HepG2 (cell line): ENCODE data around the gene FSHR. TPM values are rescaled to one million over a fixed set of nuclear protein-coding genes. Genes with fewer than 3 reads are reported as not detected.

ENCODE experiments used
- ATAC-seq: fragments of 200-7000 bp; cut with Tn5 transposase; 3 replicates; pipeline ENCODE4 v1.9.1; 2020; ENCODE audit warnings: mild to moderate bottlenecking, moderate library complexity
- BruUV-seq: library from RNA; stranded (reverse); fragments of 400-500 nt; replicated peaks from 2 replicates; lab custom pipeline; 2021; lab: Mats Ljungman, UMichigan
- CTCF ChIA-PET: fragments of 300-600 bp; formaldehyde crosslinking; extraction: SDS; loops from one replicate; lab custom pipeline; 2021; ENCODE audit warnings: low total read pairs, inconsistent platforms, low intra/inter-chr PET ratio; lab: Yijun Ruan, JAX
- POLR2A ChIA-PET: fragments of 350-600 bp; sonication (Branson Sonifier 250); formaldehyde crosslinking; loops from one replicate; lab custom pipeline; 2020; ENCODE audit warnings: antibody characterized with exemption, inconsistent platforms; lab: Yijun Ruan, JAX
- DNase-seq: peaks from one replicate; pipeline ENCODE4 v3.0.0-alpha.2; 2015; ENCODE audit warnings: low spot score
- FAIRE-seq: peaks from 3 replicates; lab custom pipeline; 2011; peaks lifted over from hg19 to GRCh38; lab: Jason Lieb, UNC
- H2AFZ ChIP-seq: one replicate; pipeline ENCODE4 v1.6.1; 2011; ENCODE audit warnings: low read length, inconsistent platforms
- H3K27ac ChIP-seq: fragments of 300-600 bp; 3 replicates; pipeline ENCODE4 v1.8.0; 2011; ENCODE audit warnings: mixed run types, mild to moderate bottlenecking, mixed read lengths, low read length, inconsistent platforms; ENCODE audit not compliant: insufficient read depth; ENCODE audit errors: extremely low read length
- H3K27me3 ChIP-seq, 2 experiments: fragments of 200-600 bp in 1 of 2; 2 replicates in 1 of 2; 3 replicates in 1 of 2; pipeline versions ENCODE4 v1.6.0 to v1.8.0; 2011; ENCODE audit warnings: low read length in 2 of 2, mild to moderate bottlenecking in 2 of 2, moderate library complexity in 2 of 2, inconsistent platforms in 1 of 2; ENCODE audit not compliant: insufficient read depth in 2 of 2, control insufficient read depth in 1 of 2
- H3K36me3 ChIP-seq, 2 experiments: fragments of 200-600 bp in 1 of 2; replicated peaks in 1 of 2; 2 replicates in 1 of 2; 3 replicates in 1 of 2; pipeline versions ENCODE4 v1.5.1 to v1.8.0; 2011; ENCODE audit warnings: low read length in 2 of 2, inconsistent platforms in 1 of 2; ENCODE audit not compliant: insufficient read depth in 2 of 2, control insufficient read depth in 1 of 2
- H3K4me1 ChIP-seq: 2 replicates; pipeline ENCODE4 v1.5.1; 2012; ENCODE audit warnings: low read length, inconsistent platforms; ENCODE audit not compliant: insufficient read depth
- H3K4me2 ChIP-seq: 2 replicates; pipeline ENCODE4 v1.6.0; 2011; ENCODE audit warnings: low read depth, low read length, inconsistent platforms
- H3K4me3 ChIP-seq, 3 experiments: fragments of 200-600 bp in 1 of 3; sonication (generic), shearing (Covaris generic) in 1 of 3; replicated peaks in 1 of 3; 2 replicates each; pipeline ENCODE4 v1.5.1; 2011 to 2016; ENCODE audit warnings: low read length in 3 of 3, inconsistent platforms in 2 of 3, low read depth in 2 of 3, mild to moderate bottlenecking in 2 of 3, control low read depth in 1 of 3, mixed read lengths in 1 of 3; ENCODE audit not compliant: insufficient read depth in 1 of 3
- H3K79me2 ChIP-seq: one replicate; pipeline ENCODE4 v1.6.1; 2011; ENCODE audit warnings: low read length, inconsistent platforms; ENCODE audit not compliant: insufficient read depth
- H3K9ac ChIP-seq: 2 replicates; pipeline ENCODE4 v1.6.0; 2011; ENCODE audit warnings: mild to moderate bottlenecking, low read depth, low read length, inconsistent platforms; ENCODE audit not compliant: insufficient read depth
- H3K9me3 ChIP-seq: 2 replicates; pipeline ENCODE4 v1.5.1; 2012; ENCODE audit warnings: mild to moderate bottlenecking, low read length
- H4K20me1 ChIP-seq: 2 replicates; pipeline ENCODE4 v1.6.0; 2011; ENCODE audit warnings: inconsistent platforms, mild to moderate bottlenecking, low read length, moderate library complexity; ENCODE audit not compliant: insufficient read depth
- CCDC6 ChIP-seq: sonication (generic); formaldehyde crosslinking; IDR thresholded peaks from 2 replicates; pipeline ENCODE4 v1.8.1; 2022; ENCODE audit warnings: mild to moderate bottlenecking, missing genetic modification reagents, moderate library complexity
- MIER3 ChIP-seq: IDR thresholded peaks from 2 replicates; pipeline ENCODE4 v1.6.1; 2016; ENCODE audit warnings: missing compliant biosample characterization, borderline replicate concordance
- SKI ChIP-seq: fragments of 450-650 bp; IDR thresholded peaks from one replicate; pipeline ENCODE4 v1.6.1; 2018; ENCODE audit warnings: mild to moderate bottlenecking; ENCODE audit not compliant: partially characterized antibody
- WGBS: methylation state at CpG from one replicate; pipeline ENCODE4 v1.1.6; 2017; ENCODE audit warnings: low lambda C conversion rate; 5-methylcytosine and 5-hydroxymethylcytosine counted together
- in situ Hi-C: cut with HindIII; loops from 2 replicates; pipeline ENCODE4 v1.10.0; 2017; ENCODE audit warnings: low pct_unique_long_range_greater_than_20kb; ENCODE audit not compliant: extremely low pct_ligation_motif_present
- intact Hi-C: fragments of 100-400 bp; cut with micrococcal nuclease; formaldehyde crosslinking; loops from one replicate; pipeline ENCODE4 v1.10.0; 2022; ENCODE audit not compliant: unreplicated experiment
- polyA plus RNA-seq, 8 experiments: library from polyadenylated mRNA; depleted of rRNA in 3 of 8; stranded (reverse) in 7 of 8; unstranded in 1 of 8; fragments of >200 nt; fragmentation: Illumina TruSeq in 4 of 8; extraction: Trizol in 4 of 8; gene quantifications; 2 replicates each; pipeline versions ENCODE4 v1.2.1 to v1.2.3, GENCODE V29; 2011 to 2016; ENCODE audit warnings: low read depth in 4 of 8, missing spikeins in 1 of 8, mixed read lengths in 1 of 8; ENCODE audit not compliant: insufficient read depth in 1 of 8
- total RNA-seq, 5 experiments: library from RNA; depleted of rRNA; stranded (reverse); fragments of >200 nt; fragmentation: Illumina TruSeq; extraction: Trizol; gene quantifications; 2 replicates each; pipeline ENCODE4 v1.2.3, GENCODE V29; 2016; ENCODE audit warnings: low read depth in 1 of 5
- TF ChIP-seq, protein P1 (sequence below): sonication (generic); formaldehyde crosslinking; IDR thresholded peaks from 2 replicates; pipeline ENCODE4 v1.8.0; 2022; ENCODE audit warnings: low read depth, missing genetic modification reagents
- TF ChIP-seq, protein P2 (sequence below): sonication (generic); formaldehyde crosslinking; IDR thresholded peaks from 2 replicates; pipeline ENCODE4 v1.4.0; 2020; ENCODE audit warnings: low read depth, mild to moderate bottlenecking, missing genetic modification reagents
- TF ChIP-seq, protein P3 (sequence below): IDR thresholded peaks from 2 replicates; pipeline ENCODE4 v1.6.1; 2012; ENCODE audit warnings: low read depth, low read length, improper control_type of control experiment

FSHR gene
- total and polyA plus RNA-seq, 2 of the 13 experiments (the other 11 are each of a cell fraction or from before 2014, with no cell fraction given) = not detected

DNA sequence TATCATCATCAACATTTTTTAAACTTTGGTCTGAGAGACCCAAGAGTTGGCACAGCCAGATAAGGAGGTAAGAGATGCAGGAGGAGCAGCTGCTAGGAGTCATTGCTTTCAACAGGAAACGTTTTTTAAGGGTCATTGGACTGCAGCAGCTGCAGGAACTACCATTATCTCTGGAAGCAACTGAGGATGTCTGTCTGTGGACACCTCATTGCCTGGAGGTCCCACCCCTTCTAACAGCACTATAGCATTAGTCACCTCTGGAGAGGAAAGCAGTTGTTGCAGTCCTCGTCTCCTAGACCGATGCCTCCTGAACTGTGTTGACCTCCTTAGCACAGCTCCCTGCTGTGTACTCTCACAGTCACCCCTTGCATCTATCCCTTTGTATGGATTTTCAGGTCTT is 21.5 kb upstream of the FSHR start:
- Histone ChIP-seq H3K9ac (no peak overlapping the region), H3K27me3 (no peaks in the 10 kb centered on the region)
- CTCF ChIA-PET = no interaction called here
- TF ChIP-seq, protein P1, sequence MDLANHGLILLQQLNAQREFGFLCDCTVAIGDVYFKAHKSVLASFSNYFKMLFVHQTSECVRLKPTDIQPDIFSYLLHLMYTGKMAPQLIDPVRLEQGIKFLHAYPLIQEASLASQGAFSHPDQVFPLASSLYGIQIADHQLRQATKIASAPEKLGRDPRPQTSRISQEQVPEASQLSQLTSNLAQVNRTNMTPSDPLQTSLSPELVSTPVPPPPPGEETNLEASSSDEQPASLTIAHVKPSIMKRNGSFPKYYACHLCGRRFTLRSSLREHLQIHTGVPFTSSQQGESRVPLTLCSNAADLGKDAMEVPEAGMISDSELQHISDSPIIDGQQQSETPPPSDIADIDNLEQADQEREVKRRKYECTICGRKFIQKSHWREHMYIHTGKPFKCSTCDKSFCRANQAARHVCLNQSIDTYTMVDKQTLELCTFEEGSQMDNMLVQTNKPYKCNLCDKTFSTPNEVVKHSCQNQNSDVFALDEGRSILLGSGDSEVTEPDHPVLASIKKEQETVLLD = no peak
- TF ChIP-seq SKI (no peak), CCDC6 (no peak), MIER3 (CRISPR knock-in tag) (no peak)
- TF ChIP-seq, protein P2, sequence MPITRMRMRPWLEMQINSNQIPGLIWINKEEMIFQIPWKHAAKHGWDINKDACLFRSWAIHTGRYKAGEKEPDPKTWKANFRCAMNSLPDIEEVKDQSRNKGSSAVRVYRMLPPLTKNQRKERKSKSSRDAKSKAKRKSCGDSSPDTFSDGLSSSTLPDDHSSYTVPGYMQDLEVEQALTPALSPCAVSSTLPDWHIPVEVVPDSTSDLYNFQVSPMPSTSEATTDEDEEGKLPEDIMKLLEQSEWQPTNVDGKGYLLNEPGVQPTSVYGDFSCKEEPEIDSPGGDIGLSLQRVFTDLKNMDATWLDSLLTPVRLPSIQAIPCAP (CRISPR knock-in tag) = no peak
- TF ChIP-seq, protein P3, sequence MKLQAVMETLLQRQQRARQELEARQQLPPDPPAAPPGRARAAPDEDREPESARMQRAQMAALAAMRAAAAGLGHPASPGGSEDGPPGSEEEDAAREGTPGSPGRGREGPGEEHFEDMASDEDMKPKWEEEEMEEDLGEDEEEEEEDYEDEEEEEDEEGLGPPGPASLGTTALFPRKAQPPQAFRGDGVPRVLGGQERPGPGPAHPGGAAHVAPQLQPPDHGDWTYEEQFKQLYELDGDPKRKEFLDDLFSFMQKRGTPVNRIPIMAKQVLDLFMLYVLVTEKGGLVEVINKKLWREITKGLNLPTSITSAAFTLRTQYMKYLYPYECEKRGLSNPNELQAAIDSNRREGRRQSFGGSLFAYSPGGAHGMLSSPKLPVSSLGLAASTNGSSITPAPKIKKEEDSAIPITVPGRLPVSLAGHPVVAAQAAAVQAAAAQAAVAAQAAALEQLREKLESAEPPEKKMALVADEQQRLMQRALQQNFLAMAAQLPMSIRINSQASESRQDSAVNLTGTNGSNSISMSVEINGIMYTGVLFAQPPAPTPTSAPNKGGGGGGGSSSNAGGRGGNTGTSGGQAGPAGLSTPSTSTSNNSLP = no peak
- TF ChIP-seq, all 625 proteins: peak for 0
- ATAC-seq (no peak), DNase-seq (no peak), FAIRE-seq (no peak)
- in situ Hi-C loops (no loop called here), intact Hi-C loops (no loop called here)
- Histone ChIP-seq H3K4me2 (no peak overlapping the region), H3K4me3 (no peak overlapping the region), H3K36me3 (no peaks in the 10 kb centered on the region), H3K9me3 (no peaks in the 10 kb centered on the region), H3K27ac (no peak overlapping the region), H4K20me1 (no peaks in the 10 kb centered on the region), H3K79me2 (no peaks in the 10 kb centered on the region), H2AFZ (no peak overlapping the region), H3K4me1 (no peaks in the 10 kb centered on the region)
- POLR2A ChIA-PET = no interaction called here
- WGBS = 14% methylated on average over 3 of the region's 3 CpGs
- no TSS peak for BruUV-seq
